ENCODE results near the gene ZNF605.
"Not testable (repeated sequence)": the region's sequence is repeated elsewhere in the genome, so short reads cannot be mapped to it uniquely, and the experiment has no call there.

The ZNF605 gene

DNA sequence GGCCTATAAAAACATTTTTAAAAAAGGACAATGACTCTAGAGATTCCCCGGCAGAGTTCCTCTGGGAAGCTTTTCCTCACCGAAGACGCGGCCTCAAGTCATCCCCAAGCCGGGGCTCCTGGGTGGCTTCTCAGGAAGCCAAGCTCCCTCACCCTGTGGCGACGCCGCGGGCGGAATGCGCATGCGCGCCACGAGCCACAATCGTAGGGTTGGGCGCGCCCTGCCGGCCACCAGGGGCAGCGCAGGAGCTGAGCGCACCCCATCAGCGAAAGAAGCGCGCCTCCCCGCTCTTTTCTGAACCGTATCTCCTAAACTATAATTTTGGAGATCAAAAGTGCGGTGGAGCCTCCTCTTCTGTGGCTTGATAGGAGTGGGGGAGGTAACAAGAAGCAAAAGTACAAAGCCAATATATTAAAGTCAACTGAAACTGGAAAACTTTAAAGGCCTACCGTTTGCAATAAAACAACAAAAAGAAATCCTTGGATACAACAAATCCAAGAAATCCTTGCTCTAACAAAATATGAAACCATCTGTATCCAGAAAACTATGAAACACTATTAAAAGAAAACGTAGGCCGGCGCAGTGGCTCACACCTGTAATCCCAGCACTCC lies 51.3 kb downstream of the ZNF605 start:
- no peak for DNase-seq

DNA sequence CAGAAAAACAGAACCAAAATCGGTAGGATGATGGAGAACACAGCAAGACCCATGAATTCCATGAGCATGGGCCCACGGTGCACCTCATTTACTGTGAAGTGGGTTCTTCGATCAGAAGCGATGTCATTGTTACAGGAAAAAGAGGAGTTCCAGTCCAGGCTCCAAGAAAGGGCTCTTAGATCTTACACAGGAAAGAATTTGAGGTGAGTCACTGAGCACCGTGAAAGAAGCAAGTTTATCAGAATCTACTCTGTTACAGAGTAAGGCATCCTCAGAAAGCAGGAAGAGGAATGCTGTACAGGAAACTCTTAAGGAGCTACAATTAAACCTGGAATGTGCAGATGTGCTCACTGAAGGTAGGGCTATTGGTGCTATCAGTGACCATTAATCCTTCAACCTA lies 57.1 kb downstream of the ZNF605 start:
- no peak for DNase-seq

DNA sequence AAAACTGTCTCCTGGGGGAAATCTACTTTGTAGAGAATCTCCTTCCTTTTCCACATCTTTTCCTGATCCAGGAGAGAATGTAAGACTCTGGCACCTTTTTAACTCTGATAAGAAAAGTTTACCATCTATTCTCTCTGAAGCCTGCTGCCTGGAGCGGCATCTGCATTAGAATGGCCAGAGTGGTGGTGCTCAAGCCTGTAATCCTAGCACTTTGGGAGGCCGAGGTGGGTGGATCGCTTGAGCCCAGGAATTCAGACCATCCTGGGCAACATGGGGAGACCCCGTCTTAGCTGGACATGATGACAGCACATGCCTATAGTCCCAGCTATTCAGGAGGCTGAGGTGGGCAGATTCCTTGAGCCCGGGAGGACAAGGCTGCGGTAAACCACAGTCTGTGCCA lies 67.3 kb downstream of the ZNF605 start:
- DNase-seq = no peak

GRCh38 chr12:132887513-132888351 lies 68.4 kb downstream of the ZNF605 start, which contains the start of gene CHFR:
Gene CHFR (minus strand): TSS chr12:132887605. CDS start chr12:132887328, 277 bp downstream.
- DNase-seq = peak; percentile 98

DNA sequence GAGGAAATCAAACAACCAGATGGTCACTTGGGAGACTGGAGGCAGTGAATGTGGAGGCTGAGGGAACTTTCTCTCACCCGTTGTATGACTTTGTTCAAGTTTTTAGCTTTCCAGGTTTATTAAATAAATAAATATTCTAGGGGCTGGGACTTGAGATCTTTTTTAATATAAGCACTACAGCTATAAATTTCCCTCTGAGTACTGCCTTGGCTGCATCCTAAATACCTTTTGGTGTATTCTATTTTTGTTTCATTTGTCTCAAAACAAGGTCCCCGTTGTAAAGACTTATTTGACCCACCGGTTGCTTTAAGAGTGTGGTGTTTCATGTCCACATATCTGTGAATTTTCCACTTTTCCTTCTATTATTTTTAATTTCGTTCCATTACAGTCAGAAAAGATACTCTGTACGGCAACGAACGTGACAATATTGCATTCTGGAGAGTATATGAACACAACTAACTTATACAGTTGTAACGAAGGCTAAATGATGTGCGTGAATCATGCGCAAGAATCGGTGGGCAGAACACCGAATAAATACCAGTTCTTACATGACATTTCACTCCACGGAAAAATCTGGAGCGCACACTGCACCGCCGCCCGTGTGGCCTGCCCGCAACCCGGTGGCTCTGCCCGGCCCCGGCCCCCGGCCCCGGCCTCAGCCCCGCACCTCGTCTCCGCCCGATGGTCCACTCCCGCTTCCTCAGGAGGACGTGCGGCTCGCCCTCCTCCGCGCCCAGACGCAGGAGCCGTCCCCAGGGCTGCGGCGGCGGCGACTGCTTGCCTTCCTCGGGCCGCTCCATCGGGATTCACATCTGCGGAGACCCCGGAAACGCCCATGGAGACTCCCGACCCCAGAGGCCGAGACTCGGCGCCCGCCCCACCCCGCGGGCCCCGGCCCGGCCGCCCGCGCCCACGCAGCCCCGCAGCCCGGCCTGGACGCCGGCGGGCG lies 69.3 kb downstream of the ZNF605 start:
- DNase-seq = peak; percentile 35

DNA sequence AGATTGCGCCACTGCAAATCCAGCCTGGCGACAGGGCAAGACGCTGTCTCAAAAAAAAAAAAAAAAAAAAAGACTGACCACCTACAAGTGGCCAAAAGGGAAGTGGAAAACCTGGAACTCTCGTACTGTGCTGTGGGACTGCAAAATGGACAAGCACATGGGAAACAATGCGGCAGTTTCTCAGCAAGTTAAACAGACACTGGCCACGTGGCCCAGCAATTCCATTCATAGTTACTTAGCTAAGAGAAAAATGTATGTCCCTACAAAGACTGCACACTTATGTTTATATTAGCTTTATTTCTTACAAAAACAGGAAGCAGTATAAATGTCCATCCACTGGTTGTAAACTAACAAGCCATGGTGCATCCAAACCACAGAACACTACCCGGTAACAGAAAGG lies 74.3 kb downstream of the ZNF605 start:
- DNase-seq = no peak

GRCh38 chr12:132874620-132875019 lies 81.5 kb downstream of the ZNF605 start:
- not testable (repeated sequence) for DNase-seq

- no peak for DNase-seq
Observed at GRCh38 chr12:132874175-132874574, 81.9 kb downstream of the ZNF605 start.

DNA sequence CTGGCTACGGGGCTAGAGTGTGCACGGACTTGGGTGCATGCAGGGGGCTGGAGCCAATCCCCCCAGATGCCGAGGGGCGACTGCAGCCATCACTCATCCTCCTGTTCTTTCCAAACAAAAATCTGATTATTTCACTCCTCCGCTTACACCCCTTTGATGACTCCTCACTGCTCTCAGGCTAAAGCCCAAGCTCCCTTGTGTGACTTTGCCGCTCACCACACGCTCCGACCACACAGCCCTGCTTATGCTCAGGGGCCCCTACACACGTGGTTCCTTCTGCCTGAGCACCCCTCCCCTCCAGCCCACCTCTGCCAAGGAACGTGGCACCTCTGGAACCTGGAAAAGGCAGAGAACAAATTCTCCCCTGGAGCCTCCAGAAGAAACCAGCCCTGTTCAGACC lies 82.4 kb downstream of the ZNF605 start:
- no peak for DNase-seq

DNA sequence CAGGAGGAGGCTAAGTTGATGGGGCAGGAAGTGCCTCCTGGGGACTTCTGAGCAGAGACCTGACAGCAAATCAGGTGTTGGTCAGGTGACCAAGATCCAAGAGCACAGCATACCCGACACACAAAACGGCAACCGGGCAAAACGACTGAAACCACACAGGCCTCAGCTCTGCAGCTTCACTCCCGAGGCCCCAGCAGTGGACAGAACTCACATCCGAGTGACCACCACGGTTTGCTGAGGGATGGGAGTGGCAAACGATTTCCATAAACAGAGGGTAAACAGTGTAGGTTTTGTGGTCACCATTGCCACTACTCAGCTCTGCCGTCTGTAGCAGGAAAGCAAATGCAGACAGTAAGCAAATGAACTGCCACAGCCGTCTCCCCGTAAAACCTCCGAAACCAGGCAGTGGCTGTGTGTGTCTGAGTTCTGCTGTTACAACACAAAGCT lies 83.1 kb downstream of the ZNF605 start:
- DNase-seq = no peak

DNA sequence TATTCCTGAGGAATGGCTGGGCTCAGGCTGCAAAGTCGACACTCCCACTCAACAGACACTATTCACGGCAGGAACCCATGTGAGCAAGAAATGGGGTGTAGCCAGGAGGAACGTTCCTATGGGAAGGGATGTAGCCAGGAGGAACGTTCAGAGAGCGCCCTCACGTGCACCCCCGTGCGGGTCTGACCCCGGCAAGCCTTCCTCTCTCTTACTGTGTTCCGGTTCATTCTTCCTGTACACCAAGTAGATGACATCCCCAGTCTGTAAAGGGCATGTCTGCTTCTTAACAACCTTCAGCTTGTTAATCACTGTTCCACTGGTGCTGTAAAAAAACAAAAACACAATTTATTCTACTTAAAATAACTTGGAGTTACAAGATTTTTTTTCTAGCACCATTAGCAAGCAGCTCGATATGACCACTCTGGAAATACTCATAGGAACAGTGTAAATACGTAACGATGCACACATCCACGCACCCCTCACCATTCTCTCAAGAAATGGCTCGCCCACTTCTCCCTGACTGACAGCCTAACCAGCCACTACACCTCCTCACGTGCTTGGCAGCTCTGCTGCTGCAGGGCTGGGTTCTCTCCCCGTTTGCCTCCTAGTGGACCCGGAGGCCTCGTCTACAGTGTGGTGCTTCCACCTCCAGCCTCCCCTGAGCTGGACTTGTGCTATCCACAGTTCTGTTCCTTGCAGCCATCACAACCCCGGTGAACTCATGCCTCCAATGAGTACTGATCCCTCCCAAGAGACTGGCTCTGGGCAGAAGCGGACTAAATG lies 83.8 kb downstream of the ZNF605 start:
- no peak for DNase-seq

GRCh38 chr12:132869551-132869950 lies 86.6 kb downstream of the ZNF605 start:
- DNase-seq = no peak

All from NCI-H345 (cell line).